B cell (primary cell): Measurements from ENCODE around the gene TMPRSS13. TPM values are rescaled to one million over a fixed set of nuclear protein-coding genes. Genes with fewer than 3 reads are reported as not detected.
A peak's percentile ranks its signal among the peaks of the same experiment; 100 is the strongest.
"Not testable (repeated sequence)": the region's sequence is repeated elsewhere in the genome, so short reads cannot be mapped to it uniquely, and the experiment has no call there.

Experiments used
- ATAC-seq: fragments of 200-7000 bp; cut with Tn5 transposase; one replicate; pipeline ENCODE4 v1.10.0; 2021; ENCODE audit warnings: low read depth, mild to moderate bottlenecking, moderate number of reproducible peaks, moderate library complexity
- CTCF ChIA-PET: fragments of 350-600 bp; sonication (Branson Sonifier 250); formaldehyde crosslinking; loops from one replicate; lab custom pipeline; 2021; ENCODE audit warnings: antibody characterized with exemption, inconsistent platforms; lab: Charles Lee
- POLR2A ChIA-PET: fragments of 350-600 bp; sonication (Branson Sonifier 250); formaldehyde crosslinking; loops from one replicate; lab custom pipeline; 2021; ENCODE audit warnings: antibody characterized with exemption; lab: Charles Lee
- DNase-seq: peaks from one replicate; pipeline ENCODE4 v3.0.0; 2013
- H2AFZ ChIP-seq: 2 replicates; pipeline ENCODE4 v1.6.1; 2012; ENCODE audit warnings: mild to moderate bottlenecking, low read depth, low read length; ENCODE audit not compliant: insufficient read depth, poor library complexity, severe bottlenecking
- H3K27ac ChIP-seq, 2 donors: 1 replicate in 1 of 2; 2 replicates in 1 of 2; pipeline ENCODE4 v1.5.1; 2012 to 2013; ENCODE audit warnings: low read length in 2 of 2, mild to moderate bottlenecking in 2 of 2, moderate library complexity in 1 of 2
- H3K27me3 ChIP-seq, 4 experiments: fragments of 200-600 bp in 1 of 4; sonication (generic) in 1 of 4; replicated peaks in 1 of 4; 1 replicate in 2 of 4; 2 replicates in 2 of 4; pipeline versions ENCODE4 v1.6.1 to v1.7.0; 2013 to 2016; ENCODE audit warnings: low read length in 3 of 4, mild to moderate bottlenecking in 2 of 4, mixed read lengths in 1 of 4, moderate library complexity in 1 of 4; ENCODE audit not compliant: insufficient read depth in 4 of 4, control insufficient read depth in 3 of 4; ENCODE audit errors: control extremely low read depth in 1 of 4
- H3K36me3 ChIP-seq, 2 experiments: replicated peaks in 1 of 2; 1 replicate in 1 of 2; 2 replicates in 1 of 2; pipeline versions ENCODE4 v1.6.1 to v1.7.1; 2013; ENCODE audit warnings: low read length in 1 of 2; ENCODE audit not compliant: insufficient read depth in 2 of 2, control insufficient read depth in 1 of 2; ENCODE audit errors: control extremely low read depth in 1 of 2, extremely low read depth in 1 of 2
- H3K4me1 ChIP-seq, 2 donors: fragments of 200-600 bp in 1 of 2; sonication (generic) in 1 of 2; 1 replicate in 1 of 2; 2 replicates in 1 of 2; pipeline versions ENCODE4 v1.5.1 to v1.6.1; 2013 to 2017; ENCODE audit warnings: low read length in 2 of 2; ENCODE audit not compliant: control insufficient read depth in 2 of 2, insufficient read depth in 2 of 2
- H3K4me2 ChIP-seq: replicated peaks from 2 replicates; pipeline ENCODE3; 2012; ENCODE audit warnings: mild to moderate bottlenecking, low read depth, low read length; ENCODE audit not compliant: poor library complexity, severe bottlenecking
- H3K4me3 ChIP-seq, 5 experiments: fragments of 200-600 bp in 1 of 5; sonication (generic) in 1 of 5; 1 replicate in 3 of 5; 2 replicates in 2 of 5; pipeline versions ENCODE4 v1.5.1 to v1.7.0; 2011 to 2016; ENCODE audit warnings: low read length in 4 of 5, mild to moderate bottlenecking in 4 of 5, low read depth in 2 of 5, control low read depth in 1 of 5, moderate library complexity in 1 of 5; ENCODE audit not compliant: insufficient read depth in 1 of 5; ENCODE audit errors: control extremely low read depth in 1 of 5, extremely low read depth in 1 of 5
- H3K79me2 ChIP-seq: fragments of 200-600 bp; sonication (generic); one replicate; pipeline ENCODE4 v1.6.0; 2016; ENCODE audit warnings: low read length; ENCODE audit not compliant: control insufficient read depth, insufficient read depth
- H3K9ac ChIP-seq: fragments of 200-600 bp; sonication (generic); 2 replicates; pipeline ENCODE4 v1.6.1; 2017; ENCODE audit warnings: mild to moderate bottlenecking, low read length, moderate library complexity
- H3K9me3 ChIP-seq, 3 donors: one replicate each; pipeline versions ENCODE4 v1.6.1 to v1.7.1; 2013; ENCODE audit warnings: low read length in 2 of 3; ENCODE audit not compliant: control insufficient read depth in 2 of 3, insufficient read depth in 1 of 3; ENCODE audit errors: control extremely low read depth in 1 of 3
- H4K20me1 ChIP-seq: 2 replicates; pipeline ENCODE4 v1.6.0; 2012; ENCODE audit warnings: mild to moderate bottlenecking, low read length; ENCODE audit not compliant: insufficient read depth, control insufficient read depth, poor library complexity, severe bottlenecking
- H3K27ac Mint-ChIP-seq: one replicate; pipeline ENCODE4 v1.8.0; 2021; ENCODE audit warnings: mixed read lengths
- H3K27me3 Mint-ChIP-seq: one replicate; pipeline ENCODE4 v1.8.0; 2021; ENCODE audit warnings: mixed read lengths
- H3K4me1 Mint-ChIP-seq: one replicate; pipeline ENCODE4 v1.8.0; 2021; ENCODE audit warnings: mixed read lengths
- H3K4me3 Mint-ChIP-seq: one replicate; pipeline ENCODE4 v1.8.0; 2021; ENCODE audit warnings: mixed read lengths
- H3K9me3 Mint-ChIP-seq: one replicate; pipeline ENCODE4 v1.8.0; 2022; ENCODE audit warnings: mixed read lengths; ENCODE audit not compliant: insufficient read depth
- CTCF ChIP-seq: fragments of 200-600 bp; IDR thresholded peaks from one replicate; pipeline ENCODE4 v1.8.0; 2022; ENCODE audit warnings: antibody characterized with exemption, mild to moderate bottlenecking
- EZH2 ChIP-seq: IDR thresholded peaks from 2 replicates; pipeline ENCODE4 v1.6.1; 2012; ENCODE audit warnings: borderline replicate concordance, low read depth, mild to moderate bottlenecking, moderate library complexity, low read length; ENCODE audit not compliant: insufficient read depth, poor library complexity, severe bottlenecking
- WGBS: methylation state at CpG from one replicate; pipeline ENCODE4 v1.1.5; 2013; ENCODE audit warnings: missing lambda C conversion rate; ENCODE audit not compliant: insufficient coverage; 5-methylcytosine and 5-hydroxymethylcytosine counted together
- intact Hi-C: fragments of 100-400 bp; cut with micrococcal nuclease; formaldehyde crosslinking; loops from one replicate; pipeline ENCODE4 v1.10.0; 2022
- polyA plus RNA-seq: library from polyadenylated mRNA; depleted of rRNA; stranded (reverse); fragments of >200 nt; gene quantifications from 2 replicates; pipeline ENCODE4 v1.2.3, GENCODE V29; 2012
- total RNA-seq, 2 donors: library from RNA; stranded (reverse); fragments of 120-200 nt in 1 of 2; gene quantifications; 1 replicate in 1 of 2; 2 replicates in 1 of 2; pipeline versions ENCODE4 v1.2.3 to v1.2.4, GENCODE V29; 2013 to 2022

Gene TMPRSS13
- total and polyA plus RNA-seq, 2 donors (not counting 1 experiment from before 2014, with no cell fraction given), result 2.4 to 8.0 TPM

- no peak overlapping the region for H2AFZ ChIP-seq
- H3K9me3 ChIP-seq, result no peaks in the 10 kb centered on the region
- WGBS, result 91% methylated on average over 4 of the region's 6 CpGs
- Mint-ChIP-seq H3K4me3 (no peak overlapping the region), H3K4me1 (peaks cover 56% of the 10 kb centered on the region), H3K27me3 (no peaks in the 10 kb centered on the region), H3K9me3 (no peaks in the 10 kb centered on the region), H3K27ac (peak overlapping the region; percentile 46)
- no peak for ATAC-seq
- H4K20me1 ChIP-seq, result no peaks in the 10 kb centered on the region
- no peaks in the 10 kb centered on the region for H3K36me3 ChIP-seq
- H3K79me2 ChIP-seq, result no peaks in the 10 kb centered on the region
- no peak overlapping the region for H3K4me2 ChIP-seq
- H3K27me3 ChIP-seq, result no peaks in the 10 kb centered on the region
- POLR2A ChIA-PET, result interaction anchor here (1.5 to 5.1 kb wide), 3 partner anchors 38 to 103 kb away, joined by 6 to 87 read pairs (median 47); partner anchors contain the start of gene IL10RA
- no peak overlapping the region for H3K27ac ChIP-seq
- CTCF ChIA-PET, result interaction anchor here (1.0 to 15.0 kb wide), 12 partner anchors 11 to 523 kb away, joined by 3 to 495 read pairs (median 58); partner anchors contain the start of genes FXYD2 and IL10RA
- H3K4me3 ChIP-seq, result no peak overlapping the region
- TF ChIP-seq CTCF, result no peak
- TF ChIP-seq EZH2, result no peak
- no peak for DNase-seq
- intact Hi-C loops, result no loop called here
- H3K9ac ChIP-seq, result no peak overlapping the region
- H3K4me1 ChIP-seq, result peaks cover 52 to 66% of the 10 kb centered on the region in 2 donors
These were observed 19.9 kb upstream of the TMPRSS13 start for GRCh38 chr11:117949062-117949461.

- H3K4me2 ChIP-seq, H3K79me2 ChIP-seq, H3K4me3 Mint-ChIP-seq, H3K27me3 ChIP-seq, H3K27me3 Mint-ChIP-seq, H3K9me3 Mint-ChIP-seq, H2AFZ ChIP-seq, H3K9ac ChIP-seq, H3K27ac ChIP-seq, H3K27ac Mint-ChIP-seq, intact Hi-C loops, H3K36me3 ChIP-seq, H3K4me3 ChIP-seq, DNase-seq, H3K9me3 ChIP-seq, ATAC-seq, H4K20me1 ChIP-seq: not testable (repeated sequence)
- 100% methylated on average over 5 of the region's 11 CpGs for WGBS
- H3K4me1 Mint-ChIP-seq, result peaks cover 50% of the 10 kb centered on the region
- ChIA-PET CTCF (interaction anchor here (1.2 to 15.0 kb wide), 15 partner anchors 13 to 522 kb away, joined by 4 to 495 read pairs (median 45); partner anchors contain the start of gene IL10RA), POLR2A (interaction anchor here (0.6 to 4.9 kb wide), 3 partner anchors 58 to 104 kb away, joined by 5 to 47 read pairs (median 6); no protein-coding TSS in a partner anchor)
- peaks cover 47 to 60% of the 10 kb centered on the region in 2 donors for H3K4me1 ChIP-seq
These were observed 19.3 kb upstream of the TMPRSS13 start for GRCh38 chr11:117948466-117948865.

GRCh38 chr11:117947751-117948150, 18.5 kb upstream of the TMPRSS13 start:
- H3K4me1 Mint-ChIP-seq, result peaks cover 43% of the 10 kb centered on the region
- H3K4me3 ChIP-seq, H3K79me2 ChIP-seq, H3K4me3 Mint-ChIP-seq, DNase-seq, H3K4me2 ChIP-seq, H4K20me1 ChIP-seq, H3K9me3 Mint-ChIP-seq, H3K9me3 ChIP-seq, H3K9ac ChIP-seq, H3K27me3 ChIP-seq, H2AFZ ChIP-seq, H3K27ac ChIP-seq, H3K27ac Mint-ChIP-seq, H3K27me3 Mint-ChIP-seq, H3K36me3 ChIP-seq, ATAC-seq: not testable (repeated sequence)
- CTCF ChIA-PET, result interaction anchor here (0.6 to 15.0 kb wide), 41 partner anchors 10 to 521 kb away, joined by 3 to 495 read pairs (median 11); partner anchors contain the start of genes FXYD2 and IL10RA
- intact Hi-C loops, result loop anchor here (1.0 kb wide), 3 partner anchors 103 to 140 kb away; no protein-coding TSS in a partner anchor
- POLR2A ChIA-PET, result interaction anchor here (0.6 to 1.3 kb wide), 6 partner anchors 28 to 103 kb away, joined by 3 to 6 read pairs (median 4); no protein-coding TSS in a partner anchor
- 100% methylated on average over 1 of the region's 10 CpGs for WGBS
- peaks cover 40 to 53% of the 10 kb centered on the region in 2 donors for H3K4me1 ChIP-seq
